Lung microvascular endothelial cell (primary cell): ENCODE results near the gene COL1A1. TPM values are rescaled to one million over a fixed set of nuclear protein-coding genes. Genes with fewer than 3 reads are reported as not detected.
A peak's percentile ranks its signal among the peaks of the same experiment; 100 is the strongest.

ENCODE experiments used
- DNase-seq, 2 donors: peaks; one replicate each; pipeline versions ENCODE4 v3.0.0 to v3.0.0-alpha.2; 2010; ENCODE audit warnings: low read depth in 2 of 2
- total RNA-seq: library from RNA; depleted of rRNA; stranded (reverse); fragments of >200 nt; gene quantifications from 2 replicates; pipeline ENCODE4 v1.2.1, GENCODE V29; 2014

Gene COL1A1
- total RNA-seq, 1 donor from 2014 or later = 12.5 TPM

GRCh38 chr17:50213026-50214022 lies 11.9 kb upstream of the COL1A1 start:
- DNase-seq = no peak

- DNase-seq = no peak
Measured at GRCh38 chr17:50212121-50212843, 10.9 kb upstream of the COL1A1 start.

- peak in 1 of 2 donors; percentile 15 for DNase-seq
Measured at GRCh38 chr17:50211249-50212120, 10.1 kb upstream of the COL1A1 start.

GRCh38 chr17:50210240-50211225 lies 9.1 kb upstream of the COL1A1 start:
- DNase-seq = peak in 1 of 2 donors; percentile 63

GRCh38 chr17:50209472-50210239 lies 8.2 kb upstream of the COL1A1 start:
- no peak for DNase-seq

- DNase-seq = no peak
Measured at GRCh38 chr17:50209133-50209471, 7.7 kb upstream of the COL1A1 start.

- no peak for DNase-seq
Measured at GRCh38 chr17:50208611-50209061, 7.2 kb upstream of the COL1A1 start.

GRCh38 chr17:50207792-50208567 lies 6.5 kb upstream of the COL1A1 start:
- no peak for DNase-seq

- DNase-seq = no peak
Measured at GRCh38 chr17:50207315-50207714, 5.9 kb upstream of the COL1A1 start.

GRCh38 chr17:50206604-50207293 lies 5.3 kb upstream of the COL1A1 start:
- DNase-seq = no peak

GRCh38 chr17:50205963-50206505 lies 4.6 kb upstream of the COL1A1 start:
- DNase-seq = no peak

- no peak for DNase-seq
Measured at GRCh38 chr17:50205111-50205962, 3.9 kb upstream of the COL1A1 start.

GRCh38 chr17:50204431-50204830 lies 3.0 kb upstream of the COL1A1 start:
- no peak for DNase-seq

GRCh38 chr17:50203604-50204345 lies 2.3 kb upstream of the COL1A1 start:
- DNase-seq = no peak

- DNase-seq = no peak
Measured at GRCh38 chr17:50203086-50203485, 1.7 kb upstream of the COL1A1 start.
